ENCODE data around the gene MCRS1. TPM values are rescaled to one million over a fixed set of nuclear protein-coding genes. Genes with fewer than 3 reads are reported as not detected.

MCRS1 gene
- 35.7 TPM for total RNA-seq

GRCh38 chr12:49567611-49568441, at the start of gene MCRS1:
TSS of gene MCRS1 (minus strand) at chr12:49568142. CDS start at chr12:49566731, 1,411 bp downstream.

GRCh38 chr12:49605539-49605938, 37.6 kb upstream of the MCRS1 start, which contains the start of gene FAM186B:
TSS of gene FAM186B (minus strand) at chr12:49605639. CDS start at chr12:49605477, 162 bp downstream.

GRCh38 chr12:49538510-49539403, 29.2 kb downstream of the MCRS1 start, which contains the start of gene KCNH3:
TSS of gene KCNH3 (plus strand) at chr12:49539030. CDS start at chr12:49539417, 387 bp downstream.

Small RNA genes within 50 kb of the gene (small RNA-seq; reads per million reads assigned to genes)
- gene POLR2KP1 (ENCODE audit: low replicate concordance): not detected
- not detected for gene RNU6-834P (ENCODE audit: low replicate concordance)

Other genes starting within 250 kb of the MCRS1 start
- gene TROAP, start 244.9 kb downstream of the MCRS1 start, total RNA-seq: 2.8 TPM
- not detected for gene C1QL4, start 231.0 kb downstream of the MCRS1 start, total RNA-seq
- gene DNAJC22, start 221.3 kb downstream of the MCRS1 start, total RNA-seq: not detected
- 59.2 TPM for gene SPATS2, start 200.7 kb downstream of the MCRS1 start, total RNA-seq
- gene KCNH3, start 29.1 kb downstream of the MCRS1 start, total RNA-seq: 10.3 TPM
- not detected for gene FAM186B, start 37.5 kb upstream of the MCRS1 start, total RNA-seq
- gene PRPF40B, start 55.4 kb upstream of the MCRS1 start, total RNA-seq: 36.6 TPM
- gene FMNL3, start 139.3 kb upstream of the MCRS1 start, total RNA-seq: 18.8 TPM
- gene TMBIM6, start 173.4 kb upstream of the MCRS1 start, total RNA-seq: 244 TPM